GM18858 (cell line): ENCODE results near the gene SSH2.

Experiments used
- ATAC-seq: cut with Tn5 transposase; IDR thresholded peaks from one replicate; pipeline ENCODE4 v1.9.1; 2021; ENCODE audit not compliant: unreplicated experiment

Gene SSH2

DNA sequence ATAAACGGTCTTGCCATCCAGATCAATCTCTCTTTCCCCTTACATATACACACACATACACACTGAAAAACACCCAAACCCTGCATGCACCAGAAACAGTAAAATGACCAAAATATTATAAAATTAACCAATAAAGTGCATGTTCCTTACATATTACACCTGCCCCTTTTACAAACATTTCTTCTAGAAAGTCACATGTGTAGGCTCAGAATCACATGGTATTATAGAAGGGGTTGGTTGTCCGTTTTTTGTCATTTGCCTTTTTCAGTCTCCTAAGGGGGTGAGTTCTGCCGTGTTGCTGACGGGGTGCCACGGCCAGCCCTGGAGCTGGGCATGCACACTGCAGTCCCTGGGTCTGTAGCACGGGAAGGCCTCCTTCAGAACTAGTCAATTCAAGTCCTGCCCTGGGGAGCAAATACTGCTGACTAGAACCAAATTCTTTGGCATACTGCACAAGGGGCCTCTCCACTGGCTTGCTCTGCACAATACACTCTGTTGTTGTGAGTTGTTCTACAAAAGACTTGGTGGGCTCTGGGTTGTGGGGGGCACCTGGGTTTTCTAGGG is 299.3 kb downstream of the SSH2 start:
- no peak for ATAC-seq

DNA sequence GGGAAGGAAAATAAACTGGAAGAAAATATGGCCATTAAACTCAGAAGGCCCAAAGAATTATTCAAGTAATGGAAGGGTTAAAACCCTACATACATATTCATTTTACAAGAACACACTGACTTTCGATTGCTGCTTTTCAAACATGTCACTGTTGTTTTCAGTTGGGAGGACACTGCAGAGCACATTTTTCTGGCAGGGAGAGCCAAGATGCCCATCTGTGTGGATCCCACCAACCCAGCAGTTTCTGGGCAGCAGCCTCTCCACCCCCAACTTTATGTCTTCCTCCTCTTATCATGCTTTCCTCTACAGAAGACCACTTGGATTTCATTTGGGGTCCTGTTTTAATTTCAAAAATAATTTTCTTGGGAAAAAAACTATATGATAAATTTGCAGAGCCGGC is 300.2 kb downstream of the SSH2 start:
- ATAC-seq = no peak

DNA sequence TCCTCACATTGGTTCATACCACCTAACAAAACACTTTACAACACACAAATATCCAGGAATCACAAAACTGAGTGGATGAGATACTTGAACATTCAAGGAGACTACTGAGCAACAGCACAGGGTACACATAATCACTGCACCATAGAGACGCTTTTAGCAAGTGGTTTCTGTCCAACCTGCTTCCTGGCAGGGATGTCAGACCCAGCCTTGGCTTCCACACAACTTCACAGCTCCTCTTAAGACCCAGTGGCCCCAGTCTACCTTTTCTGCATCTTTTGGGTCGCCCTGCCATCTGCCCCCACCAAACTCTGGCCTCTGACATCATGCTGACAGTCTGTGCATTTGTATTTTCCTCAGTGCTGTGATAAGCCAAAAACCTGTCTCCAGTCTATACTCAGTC is 301.4 kb downstream of the SSH2 start:
- ATAC-seq = no peak

DNA sequence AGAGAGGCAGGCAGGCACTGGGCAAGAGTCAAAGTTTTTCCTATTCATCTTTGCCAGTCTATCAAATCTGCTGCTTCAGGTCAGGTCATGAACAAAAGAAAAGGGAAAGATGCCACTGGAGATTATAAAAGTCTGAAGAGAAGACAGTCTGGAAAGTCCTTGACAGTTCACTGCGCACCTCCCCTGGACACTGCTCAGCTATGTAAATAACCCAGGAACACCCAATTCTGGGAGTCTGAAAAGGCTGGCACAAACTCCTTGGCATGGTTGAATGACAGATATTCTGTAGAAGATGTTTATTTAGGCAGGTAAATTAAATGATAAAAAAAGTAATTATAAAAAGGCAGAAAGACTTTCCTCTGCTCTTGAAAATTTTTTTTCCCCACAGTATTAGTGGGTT is 302.1 kb downstream of the SSH2 start:
- no peak for ATAC-seq

DNA sequence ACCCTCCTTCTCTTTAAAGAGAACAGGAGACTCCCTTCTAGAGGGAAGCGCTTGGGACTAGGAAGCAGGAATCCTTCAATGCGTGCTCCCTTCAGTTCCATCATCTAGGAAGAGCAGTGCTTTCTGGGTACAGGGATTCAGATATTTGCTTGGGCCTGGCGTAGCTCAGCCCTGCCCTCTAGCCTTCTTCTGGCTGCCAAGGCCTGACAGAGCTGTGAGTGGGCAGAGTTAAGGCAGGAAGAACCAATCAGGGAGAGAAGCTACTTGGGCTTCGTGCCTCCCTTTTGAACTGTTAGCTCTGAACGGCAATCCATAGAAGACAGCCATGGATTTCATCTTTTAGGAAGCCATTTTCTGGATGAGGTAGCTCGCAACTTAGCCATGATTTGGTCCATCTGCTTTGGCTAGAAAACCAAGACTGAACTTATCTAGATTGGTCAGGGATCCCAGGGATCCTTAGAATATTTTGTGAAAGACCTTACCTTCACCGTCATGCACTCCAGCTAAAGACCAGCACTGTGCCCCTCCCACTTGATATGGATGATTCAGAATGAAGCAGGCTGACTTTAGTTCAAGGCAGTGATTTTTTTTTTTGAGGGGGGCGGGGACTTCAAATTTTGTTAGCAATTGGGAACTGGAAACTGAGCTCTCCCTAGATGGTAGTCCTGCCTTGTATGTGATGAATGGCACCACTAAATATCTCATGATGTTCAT is 304.8 kb downstream of the SSH2 start:
- ATAC-seq = no peak

DNA sequence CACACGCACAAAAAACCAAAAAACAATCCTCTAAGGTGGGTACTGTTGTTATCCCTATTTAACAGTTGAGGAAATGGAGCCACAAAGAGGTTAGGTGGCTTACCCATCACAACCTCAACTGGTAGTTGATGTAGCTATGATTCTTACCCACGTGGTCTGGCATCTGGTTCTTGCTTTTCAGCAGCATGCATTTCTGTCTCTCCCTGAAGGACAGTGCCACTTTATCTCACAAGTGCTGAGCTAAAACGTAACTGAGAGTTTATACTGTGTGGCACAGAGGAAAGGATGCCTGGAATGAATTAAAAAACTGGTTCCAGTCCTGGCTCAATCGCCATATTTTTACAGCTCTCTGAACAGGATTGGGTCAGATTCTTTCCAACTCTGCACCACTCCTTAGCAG is 305.4 kb downstream of the SSH2 start:
- ATAC-seq = no peak

DNA sequence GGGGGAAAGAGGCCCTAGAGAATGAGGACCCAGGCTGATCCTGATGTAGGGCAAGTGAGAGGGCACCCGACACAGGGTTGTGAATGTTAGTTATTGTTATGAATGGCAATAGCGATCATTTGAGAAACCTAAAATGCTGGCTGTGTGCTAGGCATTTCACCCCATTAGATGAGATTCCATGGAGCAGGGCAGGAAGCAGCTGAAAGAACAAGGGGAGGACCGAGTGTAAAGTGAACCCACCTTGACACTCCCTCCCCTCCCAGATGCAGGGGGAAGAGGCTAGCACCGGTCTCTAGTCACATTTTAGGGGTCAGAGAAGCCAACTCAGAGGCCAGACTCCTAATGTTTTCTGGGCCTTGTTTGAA is 306.8 kb downstream of the SSH2 start:
- ATAC-seq = no peak

DNA sequence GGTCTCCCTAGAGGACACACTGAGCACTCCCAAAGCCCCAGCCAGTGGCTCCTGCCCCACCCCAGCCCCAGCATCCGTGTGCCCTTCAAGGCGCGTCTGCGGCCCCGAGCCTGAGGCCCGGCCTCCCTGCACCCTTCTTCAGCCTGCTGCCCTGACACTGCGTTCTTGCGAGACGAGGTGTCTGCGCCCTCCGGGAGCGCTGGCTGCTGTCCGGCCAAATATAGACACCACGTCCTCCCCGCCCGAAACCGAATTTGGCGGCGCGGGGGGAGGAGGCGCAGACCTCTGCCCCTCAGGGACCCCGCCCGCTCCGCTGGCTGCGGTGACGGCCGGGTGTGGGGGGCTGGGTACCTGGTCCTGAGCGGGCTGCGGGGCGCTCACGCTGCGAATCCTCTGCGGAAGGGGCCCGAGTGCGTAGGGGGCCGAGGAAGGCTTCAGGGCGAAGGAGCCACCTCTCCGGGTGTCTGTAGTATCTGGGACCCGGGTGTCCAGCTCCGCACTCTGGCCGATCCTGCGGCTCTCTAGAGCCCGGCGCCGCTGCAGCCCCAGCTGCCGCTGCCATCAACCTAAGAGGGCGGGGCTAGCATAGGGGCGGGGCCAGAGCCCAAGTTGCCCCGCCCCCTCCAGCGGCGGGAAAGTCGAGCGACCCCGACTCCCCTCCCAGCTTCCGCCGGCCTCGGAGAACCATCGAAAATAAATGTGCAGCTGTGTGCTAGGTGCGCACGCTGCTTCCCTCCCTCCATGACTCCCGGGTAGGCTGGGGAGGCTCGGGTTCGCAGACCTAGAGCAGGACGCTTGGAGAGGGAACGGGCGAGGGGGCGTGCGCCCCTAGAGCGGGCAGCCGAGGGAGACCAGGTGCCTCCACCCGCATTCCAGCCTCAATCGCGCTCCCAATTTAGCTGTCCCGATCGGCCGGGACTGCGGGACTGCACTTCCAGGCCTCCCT is 307.4 kb downstream of the SSH2 start, which contains the start of gene CORO6:
CORO6 (minus strand) TSS at position 576 of the 946 bp plus-strand sequence. CDS start 1,491 bp downstream, outside the sequence.
- no peak for ATAC-seq

DNA sequence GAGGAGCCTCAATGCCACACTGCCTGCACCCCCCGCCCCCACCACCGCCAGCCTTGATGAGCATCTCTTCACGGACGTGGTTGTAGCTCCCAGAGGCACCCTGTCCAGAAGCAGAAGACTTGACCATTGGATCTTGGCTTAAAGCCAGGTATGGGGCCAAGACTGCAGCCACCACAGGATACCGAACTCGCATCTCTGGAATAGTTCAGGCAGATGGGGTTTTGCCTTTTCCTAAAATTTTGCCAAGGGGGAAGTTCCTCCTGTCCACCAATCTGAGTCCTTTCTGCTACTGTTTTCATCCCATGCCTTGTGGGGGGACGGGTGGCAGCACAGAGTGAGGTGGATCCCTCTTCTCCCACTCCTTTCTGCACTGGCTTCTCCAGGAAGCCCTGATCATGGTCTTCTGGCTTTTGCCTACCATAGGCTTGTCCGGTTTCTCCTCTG is 308.3 kb downstream of the SSH2 start:
- no peak for ATAC-seq

DNA sequence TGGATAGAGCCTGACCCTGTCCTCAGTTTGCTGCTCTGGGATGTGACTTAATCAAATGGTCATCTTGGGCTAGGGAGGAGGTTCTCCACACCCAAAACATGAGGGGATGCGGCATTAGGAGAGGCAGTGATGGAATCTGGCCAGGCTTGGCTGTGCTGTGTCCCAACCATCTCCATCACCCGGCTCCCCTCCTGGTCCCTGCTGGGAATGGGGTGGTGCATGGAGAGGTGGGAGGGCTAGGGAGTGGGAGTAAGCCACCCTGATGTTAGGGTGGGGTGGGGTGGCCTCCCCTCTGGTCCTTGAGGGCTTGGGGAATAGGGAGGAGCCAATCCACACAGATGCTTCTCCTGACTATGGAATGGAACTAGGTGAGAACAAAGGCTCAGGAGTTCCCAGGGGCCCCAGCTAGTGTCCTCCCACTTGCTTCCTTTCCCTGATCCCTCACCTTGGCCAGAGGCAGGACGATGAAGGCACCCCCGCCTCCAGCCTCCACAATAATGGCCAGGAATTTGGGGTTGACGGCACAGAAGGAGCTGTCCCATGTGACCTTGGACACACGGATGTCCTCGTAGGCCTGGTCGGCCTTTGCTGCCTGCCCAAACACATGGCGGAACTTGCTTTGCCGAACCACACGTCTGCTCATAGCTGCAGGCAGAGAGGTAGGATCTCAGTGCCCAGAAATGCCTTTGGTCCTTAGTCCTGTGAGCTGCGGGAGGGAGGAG is 309.1 kb downstream of the SSH2 start:
- ATAC-seq = no peak

DNA sequence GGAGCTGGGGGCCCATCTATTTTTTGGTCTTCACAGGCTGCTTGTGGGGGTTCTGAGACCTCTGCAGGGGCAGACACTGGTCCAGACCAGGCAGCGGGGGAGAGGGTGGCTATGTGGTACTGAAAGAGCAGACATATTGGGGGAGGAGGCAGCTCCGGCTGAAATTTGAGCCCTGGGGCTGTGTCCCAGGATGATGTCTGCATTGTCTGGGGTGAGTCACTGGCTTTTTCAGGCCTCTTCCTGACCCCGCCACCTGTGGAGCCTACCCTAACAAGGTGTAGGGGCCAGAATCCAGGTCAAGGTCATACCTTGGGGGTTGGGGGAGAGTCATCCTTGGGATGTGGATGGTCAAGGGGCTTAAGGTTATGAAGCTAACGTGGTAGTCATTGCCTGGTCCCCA is 309.8 kb downstream of the SSH2 start:
- ATAC-seq = no peak

DNA sequence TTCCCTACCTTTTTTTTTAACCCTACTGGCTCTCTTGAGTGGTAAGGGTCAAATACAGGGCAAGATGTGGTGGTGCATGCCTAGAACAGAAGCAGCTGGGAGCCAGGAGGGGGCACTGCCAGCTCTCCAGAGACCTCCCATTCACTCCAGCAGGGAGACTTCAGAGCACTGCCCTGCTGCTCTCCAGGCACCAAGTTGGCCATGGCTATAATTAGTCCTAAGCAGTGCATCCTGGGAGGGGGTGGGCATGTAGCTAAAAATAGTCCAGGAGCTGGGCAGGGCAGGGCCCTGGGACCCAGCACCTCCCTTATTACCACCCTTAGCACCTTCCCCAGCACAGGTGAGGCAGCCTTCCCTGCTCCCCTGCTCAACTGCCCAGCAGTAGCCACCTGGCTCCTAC is 310.8 kb downstream of the SSH2 start:
- no peak for ATAC-seq

DNA sequence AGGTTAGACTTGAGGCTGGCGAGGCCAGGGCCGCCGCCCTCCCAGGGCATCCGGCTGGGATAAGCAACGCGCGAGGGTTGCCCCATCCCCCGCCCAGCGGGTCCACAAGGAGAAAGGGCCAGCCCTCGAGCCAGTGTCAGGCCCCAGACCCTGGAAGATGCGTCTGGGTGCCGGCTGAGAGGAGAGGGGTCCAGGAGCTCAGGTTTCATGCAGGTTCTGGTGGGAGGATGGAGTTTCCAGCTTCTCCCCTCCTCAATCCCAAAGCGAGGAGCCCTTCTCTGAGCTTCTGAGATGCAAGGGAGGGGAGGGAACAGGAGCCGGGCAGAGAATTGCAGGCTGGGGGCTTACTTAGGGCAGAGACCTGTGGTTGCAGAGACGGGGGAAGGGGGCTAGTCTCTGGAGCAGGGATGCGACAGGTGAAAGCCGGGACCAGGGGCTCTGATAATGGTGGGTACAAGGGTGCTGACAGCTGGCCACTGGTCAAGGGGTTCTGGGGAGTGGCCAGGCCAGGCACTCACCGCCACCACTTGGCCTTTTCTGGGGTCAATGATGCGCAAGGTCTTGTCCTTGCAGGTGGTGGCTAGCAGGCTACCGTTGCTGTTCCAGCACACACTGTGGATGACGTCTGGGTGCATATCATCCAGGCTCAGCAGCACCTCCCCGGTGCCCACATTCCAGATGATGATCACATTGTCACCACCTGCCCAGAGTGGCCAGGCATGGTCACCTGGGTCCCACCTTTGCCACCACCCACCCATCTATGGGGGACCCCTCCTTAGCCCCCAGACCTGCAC is 311.6 kb downstream of the SSH2 start:
- no peak for ATAC-seq

DNA sequence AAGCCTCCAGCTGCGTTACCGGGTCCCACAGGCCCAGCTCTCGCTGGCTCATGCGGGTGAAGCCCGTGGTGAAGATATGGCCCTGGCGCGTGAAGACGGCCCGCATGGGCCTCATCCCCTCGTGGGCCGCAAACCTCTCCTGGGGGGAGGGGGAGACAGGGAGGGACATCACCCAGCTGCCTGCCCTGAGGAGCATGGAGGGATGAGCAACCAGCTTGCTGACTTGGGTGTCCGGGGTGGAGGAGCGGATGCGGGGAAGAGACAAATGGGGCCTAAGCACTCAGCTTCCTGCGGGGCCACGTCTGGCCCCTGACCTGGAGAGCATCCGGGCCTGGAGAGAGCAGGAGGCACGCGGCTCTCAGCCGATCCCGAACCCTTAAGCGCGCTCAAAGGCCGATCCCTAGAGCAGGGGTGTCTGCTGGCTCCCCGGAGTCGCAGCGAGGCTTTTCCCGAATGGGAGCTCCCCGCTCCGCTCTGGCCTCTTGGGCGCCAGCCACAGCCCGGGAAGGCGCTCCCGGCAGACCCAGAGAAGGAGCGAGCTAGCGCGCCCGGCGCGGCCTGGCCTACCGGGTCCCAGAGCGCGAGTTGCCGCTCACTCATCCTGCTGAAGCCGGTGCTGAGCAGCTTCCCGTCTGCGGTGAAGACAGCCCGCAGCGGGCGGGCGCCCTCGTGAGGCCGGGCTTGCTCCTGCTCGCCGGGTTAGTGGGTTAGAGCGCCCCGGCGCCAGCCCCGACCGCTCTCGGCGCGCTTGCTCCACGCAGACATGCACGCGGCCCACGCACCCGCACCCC is 312.4 kb downstream of the SSH2 start:
- ATAC-seq = no peak

DNA sequence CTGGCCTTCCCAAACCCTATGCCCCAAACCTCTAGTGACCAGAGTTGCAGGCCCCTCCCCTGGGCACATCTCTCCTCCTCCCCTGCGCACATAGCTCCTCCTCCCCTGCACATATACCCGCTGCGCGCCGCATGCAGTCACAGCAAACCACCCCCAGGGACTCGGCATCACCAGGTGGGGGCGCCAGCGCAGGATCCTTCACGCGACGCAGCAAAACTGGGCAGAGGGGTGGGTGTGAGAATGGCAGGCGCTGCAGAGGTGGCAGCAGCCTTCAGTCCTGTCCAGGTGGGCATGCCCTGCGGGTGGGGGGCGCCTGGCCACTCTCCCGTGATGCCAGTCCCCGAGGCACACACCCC is 312.9 kb downstream of the SSH2 start:
- ATAC-seq = peak; percentile 42

DNA sequence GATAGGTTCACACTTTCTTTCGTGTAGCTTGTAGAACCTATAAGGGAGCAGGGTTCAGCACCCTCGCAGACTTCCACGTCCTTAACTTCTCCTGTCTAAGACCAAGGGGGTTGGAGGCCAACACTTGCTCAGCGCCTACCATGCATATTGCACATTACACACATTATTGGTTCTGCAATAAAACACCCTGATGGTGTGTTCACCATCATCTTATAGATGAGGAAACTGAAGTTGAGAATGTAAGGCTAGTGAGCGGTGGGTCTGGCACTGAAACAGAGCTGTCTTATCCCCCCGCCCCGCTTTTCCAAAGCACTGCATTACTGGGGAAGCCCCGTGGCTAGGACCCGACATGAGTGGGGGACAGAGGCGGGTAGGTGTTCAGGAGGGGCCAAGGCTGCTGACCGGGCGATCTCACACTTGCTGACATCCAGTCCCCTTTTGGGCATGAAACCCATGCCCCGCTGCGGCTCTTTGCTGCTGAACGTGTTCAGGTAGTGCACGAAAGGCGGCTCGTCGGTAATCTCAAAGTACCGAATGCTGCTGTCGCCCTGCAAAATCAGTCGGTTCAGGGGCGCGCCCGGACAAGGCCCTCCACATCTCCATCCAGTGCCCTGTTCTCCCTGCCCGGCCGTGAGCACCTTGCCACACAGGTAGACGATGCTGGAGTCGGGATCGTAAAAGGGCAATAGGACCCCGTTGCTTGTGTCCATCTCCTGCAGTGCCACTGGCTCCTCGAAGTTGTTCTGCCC is 313.6 kb downstream of the SSH2 start:
- ATAC-seq = no peak

DNA sequence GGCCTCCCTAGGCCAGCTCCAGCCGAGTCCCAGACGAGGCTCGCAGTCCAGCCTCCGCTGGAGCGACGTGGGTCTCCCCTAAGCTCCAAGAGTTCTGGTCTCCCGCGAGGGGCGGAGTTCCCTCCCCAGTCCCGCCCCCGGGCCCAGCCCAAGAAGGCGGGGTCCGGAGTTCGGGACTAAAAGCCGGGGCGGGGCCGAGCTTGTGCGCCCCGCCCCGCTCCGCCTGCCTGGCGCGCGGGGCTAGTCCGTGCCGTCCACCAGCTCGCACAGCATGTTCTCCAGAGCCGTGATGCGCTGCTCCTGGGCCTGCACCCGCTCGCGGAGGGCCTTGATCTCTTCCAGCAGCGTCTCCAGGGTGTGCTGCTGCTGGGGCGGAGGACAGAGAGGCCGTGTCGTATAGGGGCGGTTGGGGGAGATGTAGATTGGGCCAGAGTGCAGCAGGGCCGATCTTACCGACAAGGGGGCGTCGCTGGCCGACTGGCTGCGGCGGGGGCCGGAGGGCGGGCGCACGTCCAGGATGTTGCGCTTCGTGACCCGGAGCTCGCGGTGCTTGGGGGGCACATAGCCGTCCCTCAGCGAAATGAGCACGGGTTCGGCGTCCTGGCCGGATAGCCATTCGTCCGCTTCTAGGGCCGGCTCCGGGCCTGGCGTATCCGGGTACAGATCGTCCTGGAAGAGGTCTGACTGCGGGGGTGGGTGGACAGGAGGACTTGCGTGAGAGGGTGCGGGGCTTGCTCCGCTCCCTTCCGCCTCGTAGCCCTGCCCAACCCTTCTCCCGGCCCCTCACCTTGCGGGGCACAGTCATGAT is 314.3 kb downstream of the SSH2 start:
- no peak for ATAC-seq

DNA sequence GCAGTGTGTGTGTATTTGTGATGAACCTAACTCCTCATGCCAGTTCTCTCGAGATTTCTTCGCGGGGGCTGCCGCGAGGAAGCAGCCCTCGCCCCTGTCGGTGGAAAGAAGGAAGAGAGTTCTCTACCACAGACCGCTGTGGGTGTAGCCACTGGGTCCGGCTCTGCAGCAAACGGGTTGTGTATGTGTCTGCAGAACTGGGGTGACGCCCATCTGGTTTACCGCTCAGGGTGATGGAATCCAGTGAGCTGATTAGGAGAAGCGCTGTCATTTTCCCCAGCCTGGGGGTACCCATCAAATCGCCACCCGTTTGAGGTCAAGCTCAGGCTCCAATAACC is 315.0 kb downstream of the SSH2 start:
- ATAC-seq = no peak
